Liver (tissue), 9 donors: ENCODE results near the gene SKIC8. TPM values are rescaled to one million over a fixed set of nuclear protein-coding genes. Genes with fewer than 3 reads are reported as not detected.

Experiments used
- DNase-seq: peaks from one replicate; pipeline ENCODE4 v3.0.0-alpha.2; 2017; ENCODE audit warnings: low spot score
- H3K27ac ChIP-seq, 2 donors: one replicate each; pipeline ENCODE4 v1.7.0; 2013; ENCODE audit warnings: inconsistent platforms in 2 of 2, low read length in 2 of 2, control low read depth in 1 of 2, low read depth in 1 of 2, mild to moderate bottlenecking in 1 of 2
- H3K27me3 ChIP-seq, 4 donors: one replicate each; pipeline versions ENCODE4 v1.6.1 to v1.7.0; 2013; ENCODE audit warnings: low read length in 3 of 4, inconsistent platforms in 1 of 4, mild to moderate bottlenecking in 1 of 4, moderate library complexity in 1 of 4; ENCODE audit not compliant: control insufficient read depth in 4 of 4, insufficient read depth in 4 of 4
- H3K36me3 ChIP-seq, 4 donors: one replicate each; pipeline versions ENCODE4 v1.6.1 to v1.7.0; 2013; ENCODE audit warnings: low read length in 3 of 4, mild to moderate bottlenecking in 3 of 4, low read depth in 1 of 4, moderate library complexity in 1 of 4; ENCODE audit not compliant: control insufficient read depth in 4 of 4, insufficient read depth in 3 of 4
- H3K4me1 ChIP-seq, 4 donors: one replicate each; pipeline versions ENCODE4 v1.6.1 to v1.7.0; 2013; ENCODE audit warnings: low read length in 3 of 4, mild to moderate bottlenecking in 3 of 4, moderate library complexity in 1 of 4; ENCODE audit not compliant: control insufficient read depth in 4 of 4, insufficient read depth in 4 of 4
- H3K4me3 ChIP-seq, 3 donors: one replicate each; pipeline versions ENCODE4 v1.6.1 to v1.7.0; 2013; ENCODE audit warnings: low read length in 3 of 3, control low read depth in 1 of 3, low read depth in 1 of 3, mild to moderate bottlenecking in 1 of 3
- H3K9ac ChIP-seq, 2 donors: one replicate each; pipeline ENCODE4 v1.7.0; 2013; ENCODE audit warnings: low read length in 2 of 2, mild to moderate bottlenecking in 2 of 2, moderate library complexity in 2 of 2, control low read depth in 1 of 2, low read depth in 1 of 2
- H3K9me3 ChIP-seq, 4 donors: one replicate each; pipeline versions ENCODE4 v1.6.1 to v1.7.0; 2013; ENCODE audit warnings: low read length in 3 of 4; ENCODE audit not compliant: control insufficient read depth in 4 of 4
- CTCF ChIP-seq: fragments of 150-350 bp; IDR thresholded peaks from 2 replicates; pipeline ENCODE4 v1.5.1; 2017; ENCODE audit warnings: improper control_type of control experiment, low read depth, low read length; ENCODE audit not compliant: missing input control
- EGR1 ChIP-seq, 2 donors: IDR thresholded peaks; 2 replicates each; pipeline ENCODE4 v1.6.1; 2016 to 2018; ENCODE audit warnings: antibody characterized with exemption in 2 of 2, low read depth in 2 of 2
- FOXA1 ChIP-seq: IDR thresholded peaks from 2 replicates; pipeline ENCODE4 v1.6.1; 2016; ENCODE audit warnings: antibody characterized with exemption
- FOXA2 ChIP-seq: IDR thresholded peaks from 2 replicates; pipeline ENCODE4 v1.6.1; 2016; ENCODE audit warnings: antibody characterized with exemption
- GABPA ChIP-seq, 2 donors: IDR thresholded peaks in 1 of 2; conservative IDR thresholded peaks in 1 of 2; 2 replicates each; pipeline ENCODE4 v1.6.1; 2016; ENCODE audit warnings: antibody characterized with exemption in 2 of 2, mild to moderate bottlenecking in 1 of 2, moderate library complexity in 1 of 2
- HNF4A ChIP-seq, 2 donors: conservative IDR thresholded peaks; 2 replicates each; pipeline ENCODE4 v1.6.1; 2016; ENCODE audit warnings: antibody characterized with exemption in 2 of 2, mild to moderate bottlenecking in 2 of 2
- HNF4G ChIP-seq: IDR thresholded peaks from 2 replicates; pipeline ENCODE4 v1.6.1; 2016; ENCODE audit warnings: antibody characterized with exemption
- JUND ChIP-seq, 2 donors: IDR thresholded peaks; 2 replicates each; pipeline ENCODE4 v1.6.1; 2016; ENCODE audit warnings: antibody characterized with exemption in 2 of 2
- NR2F2 ChIP-seq: IDR thresholded peaks from 2 replicates; pipeline ENCODE4 v1.6.1; 2016; ENCODE audit warnings: antibody characterized with exemption
- RAD21 ChIP-seq, 2 donors: IDR thresholded peaks; 2 replicates each; pipeline ENCODE4 v1.6.1; 2016; ENCODE audit warnings: antibody characterized with exemption in 2 of 2, mild to moderate bottlenecking in 2 of 2
- RXRA ChIP-seq, 2 donors: IDR thresholded peaks; 2 replicates each; pipeline ENCODE4 v1.6.1; 2017 to 2018; ENCODE audit warnings: antibody characterized with exemption in 2 of 2, mild to moderate bottlenecking in 1 of 2
- SP1 ChIP-seq: IDR thresholded peaks from 2 replicates; pipeline ENCODE4 v1.6.1; 2018; ENCODE audit warnings: antibody characterized with exemption, mild to moderate bottlenecking
- YY1 ChIP-seq: IDR thresholded peaks from 2 replicates; pipeline ENCODE4 v1.6.1; 2016; ENCODE audit warnings: antibody characterized with exemption, mild to moderate bottlenecking
- ZBTB33 ChIP-seq: IDR thresholded peaks from 2 replicates; pipeline ENCODE4 v1.6.1; 2016; ENCODE audit warnings: antibody characterized with exemption
- whole genome bisulfite sequencing: extraction: QIAGEN DNeasy Blood & Tissue Kit; methylation state at CpG from one replicate; pipeline ENCODE4 v1.1.7; 2013; 5-methylcytosine and 5-hydroxymethylcytosine counted together
- polyA plus RNA-seq, 2 donors: library from polyadenylated mRNA; stranded (reverse) in 1 of 2; unstranded in 1 of 2; fragments of 200-250 nt in 1 of 2; fragments of >200 nt in 1 of 2; fragmentation: Nextera tagmentation in 1 of 2; extraction: Ambion mirVana in 1 of 2; gene quantifications; one replicate each; pipeline versions ENCODE4 v1.2.1 to v1.2.3, GENCODE V29; 2013 to 2015
- total RNA-seq, 2 donors: library from RNA; depleted of rRNA; stranded (reverse); fragments of >200 nt; gene quantifications; one replicate each; pipeline ENCODE4 v1.2.3, GENCODE V29; 2014
- TF ChIP-seq, protein P1 (sequence below): IDR thresholded peaks from 2 replicates; pipeline ENCODE4 v1.6.1; 2016; ENCODE audit warnings: antibody characterized with exemption, mild to moderate bottlenecking
- TF ChIP-seq, protein P2 (sequence below): IDR thresholded peaks from 2 replicates; pipeline ENCODE4 v1.6.1; 2016; ENCODE audit warnings: antibody characterized with exemption
- donor health status: healthy.
- donor health status: healthy.
- donor health status: healthy.
- donor health status: healthy.
- donor health status: healthy.

Gene SKIC8
- total and polyA plus RNA-seq, 4 donors = 33.4 to 48.7 (median 40.2) TPM

GRCh38 chr15:78325092-78325843 lies 25.9 kb upstream of the SKIC8 start:
- WGBS = 80% methylated on average over 7 of the region's 7 CpGs
- no peak for DNase-seq
- TF ChIP-seq CTCF = no peak
- H3K36me3 ChIP-seq = no peaks in the 10 kb centered on the region
- no peaks in the 10 kb centered on the region for H3K27me3 ChIP-seq
- H3K27ac ChIP-seq = no peak overlapping the region
- no peaks in the 10 kb centered on the region for H3K9me3 ChIP-seq
- no peak overlapping the region for H3K9ac ChIP-seq
- H3K4me1 ChIP-seq = no peaks in the 10 kb centered on the region
- H3K4me3 ChIP-seq = no peak overlapping the region

- no peaks in the 10 kb centered on the region for H3K27me3 ChIP-seq
- no peak overlapping the region for H3K27ac ChIP-seq
- H3K9me3 ChIP-seq = no peaks in the 10 kb centered on the region
- no peaks in the 10 kb centered on the region for H3K4me1 ChIP-seq
- no peak overlapping the region for H3K9ac ChIP-seq
- no peak for TF ChIP-seq GABPA (IDR thresholded peaks at IDR 0.05 in 1 of 2, conservative IDR thresholded peaks at IDR 0.05 in 1 of 2)
- TF ChIP-seq YY1 = no peak
- TF ChIP-seq HNF4G = no peak
- no peak for TF ChIP-seq HNF4A (conservative IDR thresholded peaks at IDR 0.05)
- TF ChIP-seq FOXA2 = no peak
- no peak for TF ChIP-seq FOXA1
- no peak for TF ChIP-seq EGR1 (IDR thresholded peaks at IDR 0.05; ENCODE audit: low read depth in 2 of 2)
- no peak for TF ChIP-seq NR2F2
- no peak for TF ChIP-seq JUND (IDR thresholded peaks at IDR 0.05)
- no peak for TF ChIP-seq RXRA (IDR thresholded peaks at IDR 0.05)
- TF ChIP-seq SP1 = no peak
- TF ChIP-seq, protein P1, sequence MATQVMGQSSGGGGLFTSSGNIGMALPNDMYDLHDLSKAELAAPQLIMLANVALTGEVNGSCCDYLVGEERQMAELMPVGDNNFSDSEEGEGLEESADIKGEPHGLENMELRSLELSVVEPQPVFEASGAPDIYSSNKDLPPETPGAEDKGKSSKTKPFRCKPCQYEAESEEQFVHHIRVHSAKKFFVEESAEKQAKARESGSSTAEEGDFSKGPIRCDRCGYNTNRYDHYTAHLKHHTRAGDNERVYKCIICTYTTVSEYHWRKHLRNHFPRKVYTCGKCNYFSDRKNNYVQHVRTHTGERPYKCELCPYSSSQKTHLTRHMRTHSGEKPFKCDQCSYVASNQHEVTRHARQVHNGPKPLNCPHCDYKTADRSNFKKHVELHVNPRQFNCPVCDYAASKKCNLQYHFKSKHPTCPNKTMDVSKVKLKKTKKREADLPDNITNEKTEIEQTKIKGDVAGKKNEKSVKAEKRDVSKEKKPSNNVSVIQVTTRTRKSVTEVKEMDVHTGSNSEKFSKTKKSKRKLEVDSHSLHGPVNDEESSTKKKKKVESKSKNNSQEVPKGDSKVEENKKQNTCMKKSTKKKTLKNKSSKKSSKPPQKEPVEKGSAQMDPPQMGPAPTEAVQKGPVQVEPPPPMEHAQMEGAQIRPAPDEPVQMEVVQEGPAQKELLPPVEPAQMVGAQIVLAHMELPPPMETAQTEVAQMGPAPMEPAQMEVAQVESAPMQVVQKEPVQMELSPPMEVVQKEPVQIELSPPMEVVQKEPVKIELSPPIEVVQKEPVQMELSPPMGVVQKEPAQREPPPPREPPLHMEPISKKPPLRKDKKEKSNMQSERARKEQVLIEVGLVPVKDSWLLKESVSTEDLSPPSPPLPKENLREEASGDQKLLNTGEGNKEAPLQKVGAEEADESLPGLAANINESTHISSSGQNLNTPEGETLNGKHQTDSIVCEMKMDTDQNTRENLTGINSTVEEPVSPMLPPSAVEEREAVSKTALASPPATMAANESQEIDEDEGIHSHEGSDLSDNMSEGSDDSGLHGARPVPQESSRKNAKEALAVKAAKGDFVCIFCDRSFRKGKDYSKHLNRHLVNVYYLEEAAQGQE = no peak
- TF ChIP-seq, protein P2, sequence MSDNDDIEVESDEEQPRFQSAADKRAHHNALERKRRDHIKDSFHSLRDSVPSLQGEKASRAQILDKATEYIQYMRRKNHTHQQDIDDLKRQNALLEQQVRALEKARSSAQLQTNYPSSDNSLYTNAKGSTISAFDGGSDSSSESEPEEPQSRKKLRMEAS = no peak
- no peak for TF ChIP-seq RAD21 (IDR thresholded peaks at IDR 0.05)
- TF ChIP-seq ZBTB33 = no peak
- H3K4me3 ChIP-seq = no peak overlapping the region
- 93% methylated on average over 5 of the region's 5 CpGs for WGBS
- no peak for DNase-seq
- H3K36me3 ChIP-seq = no peaks in the 10 kb centered on the region
These were observed 24.7 kb upstream of the SKIC8 start for GRCh38 chr15:78324144-78324543.
